Fibroblast of pulmonary artery (primary cell): ENCODE data around the gene MAP2K6.

ENCODE experiments used
- DNase-seq: peaks from one replicate; pipeline ENCODE4 v3.0.0-alpha.2; 2010; ENCODE audit warnings: low read depth
- H3K4me3 ChIP-seq: replicated peaks from 2 replicates; pipeline ENCODE4 v1.5.1; 2011; ENCODE audit warnings: low read depth, mild to moderate bottlenecking, control low read depth, low read length, moderate library complexity
- CTCF ChIP-seq: IDR thresholded peaks from 2 replicates; pipeline ENCODE4 v1.5.1; 2011; ENCODE audit warnings: mild to moderate bottlenecking, control low read depth, low read length, inconsistent platforms; ENCODE audit errors: missing control alignments

Gene MAP2K6

DNA sequence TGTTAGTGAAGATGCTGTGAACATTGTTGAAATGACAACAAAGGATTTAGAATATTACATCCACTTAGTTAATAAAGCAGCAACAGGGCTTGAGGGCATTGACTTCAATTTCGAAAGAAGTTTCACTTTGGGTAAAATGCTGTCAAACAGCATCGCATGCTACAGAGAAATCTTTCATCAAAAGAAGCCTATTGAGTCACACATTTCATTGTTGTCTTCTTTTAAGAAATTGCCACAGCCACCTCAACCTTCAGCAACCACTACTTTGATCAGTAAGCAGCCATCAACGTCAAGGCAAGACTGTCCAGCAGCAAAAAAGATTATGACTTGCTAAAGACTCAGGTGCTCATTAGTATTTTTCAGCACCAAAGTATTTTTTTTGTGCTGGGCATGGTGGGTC, 13.2 kb upstream of the MAP2K6 start:
- TF ChIP-seq CTCF = no peak
- no peak overlapping the region for H3K4me3 ChIP-seq
- DNase-seq = no peak

GRCh38 chr17:69402052-69402451, 12.4 kb upstream of the MAP2K6 start:
- TF ChIP-seq CTCF = no peak
- no peak overlapping the region for H3K4me3 ChIP-seq
- no peak for DNase-seq

GRCh38 chr17:69404399-69404798, 10.1 kb upstream of the MAP2K6 start:
- no peak for TF ChIP-seq CTCF
- H3K4me3 ChIP-seq = no peak overlapping the region
- no peak for DNase-seq

- no peak for TF ChIP-seq CTCF
- no peak for DNase-seq
- no peak overlapping the region for H3K4me3 ChIP-seq
These were observed 9.4 kb upstream of the MAP2K6 start for GRCh38 chr17:69405096-69405495.

GRCh38 chr17:69406941-69407340, 7.6 kb upstream of the MAP2K6 start:
- TF ChIP-seq CTCF = no peak
- DNase-seq = peak; percentile 32
- H3K4me3 ChIP-seq = no peak overlapping the region

- no peak overlapping the region for H3K4me3 ChIP-seq
- DNase-seq = no peak
- TF ChIP-seq CTCF = no peak
These were observed 6.7 kb upstream of the MAP2K6 start for GRCh38 chr17:69407759-69408158.

GRCh38 chr17:69410671-69411070, 3.8 kb upstream of the MAP2K6 start:
- no peak for DNase-seq
- no peak overlapping the region for H3K4me3 ChIP-seq
- no peak for TF ChIP-seq CTCF
